GM18867 (cell line): Measurements from ENCODE around the gene SIGLEC12.
"Not testable (repeated sequence)": the region's sequence is repeated elsewhere in the genome, so short reads cannot be mapped to it uniquely, and the experiment has no call there.

Experiments used
- ATAC-seq: cut with Tn5 transposase; IDR thresholded peaks from one replicate; pipeline ENCODE4 v1.9.1; 2021; ENCODE audit warnings: mild to moderate bottlenecking, moderate library complexity; ENCODE audit not compliant: unreplicated experiment

Gene SIGLEC12

DNA sequence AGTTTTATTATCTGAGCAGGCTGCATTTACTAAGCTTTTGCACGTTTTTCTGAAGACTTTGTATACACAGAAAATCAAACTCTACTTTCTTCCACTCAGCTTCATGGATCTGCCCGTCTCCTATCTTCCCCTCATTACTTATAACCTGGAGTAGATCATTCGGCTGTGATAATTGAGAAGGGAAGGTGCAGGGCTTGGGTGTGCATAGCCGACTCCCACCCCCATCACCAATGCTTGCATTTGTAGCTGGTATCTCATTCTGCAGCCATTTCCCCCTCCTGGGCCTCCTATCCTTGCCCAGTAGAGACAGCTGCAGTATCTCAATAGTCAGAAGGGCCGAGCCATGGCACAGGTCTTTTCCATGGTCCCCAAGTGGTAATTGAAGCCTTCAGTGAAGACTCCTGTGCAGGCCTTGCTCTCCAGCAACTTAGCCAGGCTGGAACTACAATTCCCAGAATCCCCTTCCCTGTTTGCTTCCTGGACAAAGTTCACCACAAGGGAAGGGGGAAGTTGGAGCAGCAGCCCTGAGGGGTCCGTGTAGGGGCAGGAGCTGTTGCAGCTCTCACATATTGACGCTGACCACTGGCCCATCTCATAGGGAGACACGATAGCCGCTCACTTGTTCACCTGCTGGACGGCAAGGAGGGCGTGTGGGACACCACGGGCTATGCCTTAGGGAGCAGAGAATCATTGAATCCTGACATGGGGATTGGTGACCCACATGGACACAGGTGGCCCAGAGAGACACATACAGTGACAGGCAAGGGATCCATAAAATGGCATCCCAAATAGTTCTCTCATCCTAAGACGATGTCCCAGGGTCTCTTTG, 41.2 kb downstream of the SIGLEC12 start:
- ATAC-seq, result no peak

DNA sequence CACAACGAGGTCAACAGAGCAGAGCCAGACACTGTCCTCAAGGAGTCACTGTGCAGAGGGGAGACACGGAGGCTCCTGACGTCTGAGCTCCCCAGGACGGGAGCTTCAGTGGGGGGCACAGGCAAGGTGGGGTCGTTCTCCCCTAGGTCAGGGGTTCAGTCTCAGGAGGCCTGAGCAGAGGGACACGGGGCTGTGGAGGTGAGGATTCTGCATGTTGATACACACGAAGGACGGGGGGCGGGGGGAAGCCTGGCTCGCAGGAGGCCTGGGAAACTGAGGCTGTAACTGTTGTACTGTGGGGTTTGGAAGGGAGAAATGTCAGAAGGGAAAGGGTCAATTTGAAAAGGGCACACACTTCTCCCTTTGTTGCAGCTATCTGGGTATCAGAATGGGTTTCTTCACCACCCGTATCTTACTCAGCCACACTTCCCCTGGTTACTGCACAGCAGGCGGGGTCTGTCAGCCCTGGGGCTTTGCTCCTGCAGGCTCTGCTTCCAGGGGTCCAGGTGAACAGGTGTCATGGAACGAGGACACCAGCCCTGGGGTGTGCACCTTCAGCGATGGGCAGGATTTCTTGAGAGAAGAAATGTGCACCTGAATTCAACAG, 42.6 kb downstream of the SIGLEC12 start:
- no peak for ATAC-seq

DNA sequence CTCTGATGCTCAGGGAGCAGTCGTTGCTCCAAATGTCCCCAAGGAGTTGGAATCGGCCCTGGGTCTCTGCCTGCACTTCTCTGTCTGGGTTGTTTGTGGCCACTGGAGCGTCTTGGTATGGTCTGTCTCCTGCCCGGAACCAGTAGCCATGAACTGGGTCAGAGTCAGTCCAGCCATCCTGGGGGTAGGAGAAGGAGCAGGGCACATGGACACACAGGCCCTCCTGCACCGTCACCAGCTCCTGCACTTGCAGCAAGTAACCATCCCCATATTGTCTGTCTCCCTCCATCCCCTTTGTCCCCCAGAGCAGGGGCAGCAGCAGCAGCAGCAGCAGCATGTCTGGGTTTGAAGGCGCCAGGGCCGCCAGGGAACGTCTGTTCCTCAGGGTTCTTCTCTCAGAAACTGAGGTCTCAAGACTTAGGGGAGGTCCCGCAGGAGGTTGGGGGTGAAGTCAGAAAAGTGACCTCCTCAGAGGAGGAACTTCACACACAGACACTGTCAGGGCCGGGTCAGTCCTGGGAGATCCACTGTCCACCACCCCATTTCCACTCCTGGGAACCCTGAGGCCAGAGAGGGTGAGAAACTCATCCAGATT, 43.5 kb downstream of the SIGLEC12 start, which contains the start of gene SIGLEC8:
SIGLEC8 (minus strand) TSS at position 404 of the 595 bp plus-strand sequence; CDS start at position 337, 67 bp downstream.
- ATAC-seq, result no peak

DNA sequence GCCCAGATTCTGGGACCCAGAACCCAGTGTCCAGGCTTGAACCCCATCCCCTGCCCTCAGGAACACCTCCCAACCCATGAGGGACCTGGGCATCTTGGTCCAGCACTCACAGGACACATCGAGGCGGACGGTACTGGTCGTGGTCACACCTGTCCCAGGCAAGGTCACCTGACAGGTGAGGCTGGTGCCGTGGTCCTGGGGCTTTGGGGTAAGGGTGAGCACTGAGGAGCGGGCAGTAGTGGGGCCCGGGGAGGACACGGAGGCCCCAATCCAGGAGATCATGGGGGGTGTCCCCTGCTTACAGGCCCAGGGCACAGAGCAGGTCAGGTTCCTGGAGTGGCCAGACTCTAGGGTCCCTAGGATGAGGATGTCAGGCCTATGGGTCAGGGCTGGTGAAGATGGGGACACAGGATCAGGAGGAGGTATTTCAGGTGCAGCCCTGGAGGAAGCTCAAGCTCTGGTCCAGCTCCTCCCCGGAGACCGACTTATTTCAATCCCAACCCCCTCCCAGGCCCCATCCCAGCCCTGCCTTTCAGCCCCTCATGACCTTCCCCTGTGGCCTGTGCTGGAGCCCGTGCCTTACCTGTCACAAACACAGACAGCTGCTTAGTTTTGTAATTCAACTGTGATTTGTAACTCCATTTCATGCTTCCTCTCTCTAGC, 44.1 kb downstream of the SIGLEC12 start:
- ATAC-seq, result no peak

DNA sequence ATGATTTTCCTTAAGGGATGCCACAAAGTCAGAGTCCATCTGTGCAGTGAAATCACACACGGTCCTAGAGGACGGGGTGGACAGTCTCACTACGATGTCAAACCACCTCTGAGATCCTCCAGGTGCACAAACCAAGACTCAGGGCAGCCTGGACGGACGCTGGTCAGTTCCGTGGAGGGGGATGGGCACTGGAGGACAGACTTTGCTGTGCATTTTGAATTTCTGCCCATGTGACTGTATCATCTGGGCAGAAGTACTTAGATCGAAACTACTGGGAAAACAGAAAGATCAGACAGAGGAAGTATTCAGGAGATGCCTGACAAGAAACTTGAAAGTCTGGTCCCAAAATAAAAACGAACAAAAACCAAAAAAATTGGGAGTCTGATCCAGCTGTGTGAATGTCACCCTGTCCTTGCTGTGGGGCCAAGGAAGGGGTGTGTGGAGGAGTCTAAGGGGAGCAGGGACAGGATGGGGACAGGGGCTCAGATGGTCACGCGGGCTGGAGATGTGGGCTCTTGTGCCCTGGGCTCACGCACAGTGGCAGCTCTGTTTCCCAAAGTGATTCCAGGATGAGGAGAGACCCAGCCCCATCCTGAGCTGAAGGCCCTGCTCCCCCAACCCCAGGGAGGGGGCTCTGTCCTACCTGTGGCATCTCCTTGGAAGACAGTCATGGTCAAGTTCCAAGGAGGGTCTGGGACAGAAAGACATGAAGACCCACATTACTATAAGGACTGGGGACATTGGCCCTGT, 44.9 kb downstream of the SIGLEC12 start:
- no peak for ATAC-seq

DNA sequence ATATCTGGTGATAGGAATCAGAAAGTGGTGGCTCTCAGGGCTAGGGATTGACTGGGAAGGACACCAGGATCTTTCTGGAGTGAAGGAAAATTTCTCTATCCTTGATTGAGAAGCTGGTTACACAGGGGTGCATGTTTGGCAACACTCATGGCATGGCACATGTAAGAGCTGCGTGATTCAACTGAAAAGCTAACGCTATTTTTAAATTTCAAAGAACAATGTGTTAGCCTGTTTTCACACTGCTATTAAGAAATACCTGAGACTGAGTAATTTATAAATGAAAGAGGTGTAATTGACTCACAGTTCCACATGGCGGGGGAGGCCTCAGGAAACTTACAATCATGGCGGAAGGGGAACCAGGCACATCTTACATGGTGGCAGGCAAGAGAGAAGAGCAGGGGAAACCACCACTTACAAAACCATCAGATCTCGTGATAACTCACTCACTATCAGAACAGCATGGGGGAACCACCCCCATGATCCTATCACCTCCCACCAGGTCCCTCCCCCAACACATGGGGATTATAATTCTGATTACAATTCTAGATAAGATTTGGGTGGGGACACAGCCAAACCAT, 50.8 kb downstream of the SIGLEC12 start:
- ATAC-seq, result no peak

DNA sequence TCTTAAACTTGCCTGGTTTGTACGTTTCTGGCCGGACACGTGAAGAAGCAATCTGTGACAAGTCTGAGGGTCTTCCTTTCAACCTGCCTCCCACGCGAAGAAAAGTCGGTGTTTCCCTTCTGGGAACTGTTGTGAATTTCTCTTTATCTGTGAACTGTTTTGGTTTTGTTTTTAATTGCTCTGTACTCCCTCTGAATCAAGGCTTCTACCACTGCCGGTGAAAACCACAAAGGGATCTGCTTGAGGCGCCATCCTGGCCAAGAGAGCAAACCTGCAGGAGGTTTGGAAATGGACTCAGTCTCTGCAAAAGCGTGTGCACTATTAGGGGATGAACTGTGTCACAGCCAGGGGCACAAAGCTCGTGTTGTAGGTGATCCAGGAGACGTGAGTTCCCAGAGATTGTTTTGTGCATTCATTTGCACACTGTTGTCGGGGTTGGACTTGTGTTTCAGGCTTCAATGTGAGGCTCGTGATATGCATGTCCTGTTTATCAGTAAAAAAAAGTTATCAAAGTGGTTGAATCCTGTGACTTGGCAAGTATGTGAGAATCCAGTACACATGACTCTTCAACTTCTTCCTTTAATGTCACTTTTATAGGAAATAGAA, 53.1 kb downstream of the SIGLEC12 start:
- no peak for ATAC-seq

DNA sequence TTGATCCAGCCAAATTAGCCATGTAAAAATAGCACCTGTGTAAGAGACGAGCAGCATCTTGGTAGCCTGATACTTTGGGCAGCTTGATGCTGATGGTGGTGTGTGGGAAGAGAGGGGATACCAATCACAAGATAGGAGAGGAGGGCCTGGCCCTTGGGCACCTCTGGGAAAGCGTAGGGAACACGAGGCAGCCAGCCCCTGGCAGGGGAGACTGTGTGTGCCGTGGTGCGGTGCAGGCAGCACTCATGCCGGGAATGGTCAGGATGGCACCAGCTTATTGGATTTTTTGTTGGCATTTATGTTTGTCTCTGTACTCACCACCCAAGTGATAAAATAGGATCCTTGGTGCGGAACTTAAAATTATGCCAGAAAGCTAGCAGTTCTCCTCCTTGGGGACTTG, 53.6 kb downstream of the SIGLEC12 start:
- no peak for ATAC-seq

DNA sequence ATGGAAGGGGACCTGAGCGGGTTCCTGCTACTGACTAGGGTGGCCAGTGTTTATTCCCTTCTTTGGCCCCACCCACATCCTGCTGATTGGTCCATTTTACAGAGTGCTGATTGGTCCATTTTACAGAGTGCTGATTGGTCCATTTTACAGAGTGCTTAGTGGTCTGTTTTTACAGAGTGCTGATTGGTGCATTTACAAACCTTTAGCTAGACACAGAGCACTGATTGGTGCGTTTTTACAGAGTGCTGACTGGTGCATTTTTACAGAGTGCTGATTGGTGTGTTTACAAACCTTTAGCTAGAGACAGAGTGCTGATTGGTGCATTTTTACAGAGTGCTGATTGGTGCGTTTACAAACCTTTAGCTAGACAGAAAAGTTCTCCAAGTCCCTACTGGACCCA, 54.1 kb downstream of the SIGLEC12 start:
- not testable (repeated sequence) for ATAC-seq

DNA sequence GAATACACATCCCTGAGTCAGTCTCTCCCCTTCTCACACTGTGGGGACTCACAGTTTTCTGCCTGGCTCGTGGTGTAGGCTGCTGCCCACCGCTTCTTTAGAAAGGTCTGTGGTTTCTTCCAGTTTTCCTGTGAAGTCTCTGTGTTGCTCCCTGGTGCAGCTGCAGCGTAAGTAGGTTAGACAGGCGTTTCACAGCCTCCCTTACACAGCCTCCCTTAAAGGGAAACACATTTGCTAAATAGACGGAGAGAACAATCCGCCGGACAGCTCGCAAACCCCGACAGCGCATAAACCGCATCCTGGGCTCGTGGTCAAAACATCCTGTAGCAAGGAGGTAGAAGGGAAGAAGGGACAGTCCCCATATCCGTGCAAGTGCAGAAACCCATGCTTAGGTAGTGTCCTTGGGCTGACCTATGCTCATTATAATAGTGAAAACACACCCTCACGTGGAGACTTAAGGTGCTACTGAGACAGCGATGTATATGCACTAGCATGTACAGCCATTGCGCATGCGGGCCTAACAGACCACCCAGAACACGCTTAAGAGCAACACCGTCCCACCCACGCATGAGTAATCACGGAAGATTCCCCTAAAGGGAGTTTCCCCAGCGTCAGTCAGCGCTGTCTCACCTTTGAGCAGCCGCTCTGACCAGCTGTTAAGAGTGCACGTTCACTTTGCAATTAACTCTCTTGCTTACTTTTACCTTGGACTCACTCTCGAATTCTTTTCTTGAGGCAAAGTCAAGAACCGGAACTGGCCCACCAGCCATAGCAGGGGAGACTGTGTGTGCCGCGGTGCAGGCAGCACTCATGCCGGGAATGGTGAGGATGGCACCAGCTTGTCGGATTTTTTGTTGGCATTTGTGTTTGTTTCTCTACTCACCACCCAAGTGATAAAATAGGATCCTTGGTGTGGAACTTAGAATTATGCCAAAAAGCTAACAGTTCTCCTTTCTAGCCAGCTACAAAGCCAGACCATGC, 59.9 kb downstream of the SIGLEC12 start:
- peak; percentile 94 for ATAC-seq
